C4-2B (cell line): ENCODE measurements around the gene DOCK9.

Experiments
- ZFX ChIP-seq: fragments of 450-650 bp; IDR thresholded peaks from 2 replicates; pipeline ENCODE4 v1.6.1; 2017
- TF ChIP-seq, protein P1 (sequence below): fragments of 450-650 bp; conservative IDR thresholded peaks from 2 replicates; pipeline ENCODE4 v1.5.1; 2017; ENCODE audit warnings: mild to moderate bottlenecking

DNA sequence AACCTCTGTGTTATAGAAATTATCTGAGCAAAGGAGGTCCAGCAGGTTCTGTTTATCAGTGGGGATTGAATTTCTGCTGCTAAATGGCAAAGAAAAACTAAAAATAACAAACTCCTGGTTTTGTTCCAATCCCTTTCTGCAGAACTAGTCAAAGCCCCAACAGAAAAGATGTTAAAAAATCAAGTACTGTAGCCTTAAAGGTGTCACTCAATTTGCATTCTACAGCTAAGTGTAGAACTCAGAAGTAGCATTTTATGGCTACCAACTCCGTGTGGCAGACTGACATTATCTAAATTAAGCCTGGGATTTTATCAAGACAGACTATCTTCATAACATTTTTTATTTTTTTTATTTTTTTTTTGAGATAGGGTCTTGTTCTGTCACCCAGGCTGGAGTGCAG, 133.8 kb downstream of the DOCK9 start:
- TF ChIP-seq, protein P1, sequence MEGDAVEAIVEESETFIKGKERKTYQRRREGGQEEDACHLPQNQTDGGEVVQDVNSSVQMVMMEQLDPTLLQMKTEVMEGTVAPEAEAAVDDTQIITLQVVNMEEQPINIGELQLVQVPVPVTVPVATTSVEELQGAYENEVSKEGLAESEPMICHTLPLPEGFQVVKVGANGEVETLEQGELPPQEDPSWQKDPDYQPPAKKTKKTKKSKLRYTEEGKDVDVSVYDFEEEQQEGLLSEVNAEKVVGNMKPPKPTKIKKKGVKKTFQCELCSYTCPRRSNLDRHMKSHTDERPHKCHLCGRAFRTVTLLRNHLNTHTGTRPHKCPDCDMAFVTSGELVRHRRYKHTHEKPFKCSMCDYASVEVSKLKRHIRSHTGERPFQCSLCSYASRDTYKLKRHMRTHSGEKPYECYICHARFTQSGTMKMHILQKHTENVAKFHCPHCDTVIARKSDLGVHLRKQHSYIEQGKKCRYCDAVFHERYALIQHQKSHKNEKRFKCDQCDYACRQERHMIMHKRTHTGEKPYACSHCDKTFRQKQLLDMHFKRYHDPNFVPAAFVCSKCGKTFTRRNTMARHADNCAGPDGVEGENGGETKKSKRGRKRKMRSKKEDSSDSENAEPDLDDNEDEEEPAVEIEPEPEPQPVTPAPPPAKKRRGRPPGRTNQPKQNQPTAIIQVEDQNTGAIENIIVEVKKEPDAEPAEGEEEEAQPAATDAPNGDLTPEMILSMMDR: no peak
- no peak for TF ChIP-seq ZFX
